SK-N-SH treated with all-trans-retinoic acid at 6 μM for 48 hours (cell line): Measurements from ENCODE around the gene CACNA1C.
A peak's percentile ranks its signal among the peaks of the same experiment; 100 is the strongest.

Experiments used
- ATAC-seq: fragments of 200-7000 bp; cut with Tn5 transposase; 3 replicates; pipeline ENCODE4 v1.9.1; 2020; ENCODE audit warnings: mild to moderate bottlenecking, moderate library complexity
- BACH2 ChIP-seq: fragments of 250-450 bp; sonication (Bioruptor Pico); IDR thresholded peaks from 2 replicates; pipeline ENCODE4 v1.9.0; 2021; ENCODE audit warnings: mild to moderate bottlenecking, borderline replicate concordance
- CSDC2 ChIP-seq: fragments of 250-450 bp; sonication (Bioruptor Pico); IDR thresholded peaks from 2 replicates; pipeline ENCODE4 v1.5.0; 2020; ENCODE audit warnings: mild to moderate bottlenecking, moderate library complexity
- GLIS3 ChIP-seq: fragments of 250-450 bp; sonication (Bioruptor Pico); IDR thresholded peaks from 2 replicates; pipeline ENCODE4 v1.5.0; 2020; ENCODE audit warnings: mild to moderate bottlenecking, moderate library complexity
- ISL1 ChIP-seq: fragments of 250-450 bp; sonication (Bioruptor Pico); IDR thresholded peaks from 2 replicates; pipeline ENCODE4 v2.1.2; 2022; ENCODE audit warnings: mild to moderate bottlenecking, moderate library complexity
- OSR1 ChIP-seq: fragments of 250-450 bp; sonication (Bioruptor Pico); IDR thresholded peaks from 2 replicates; pipeline ENCODE4 v1.8.0; 2022; ENCODE audit warnings: moderate library complexity, mild to moderate bottlenecking, inconsistent platforms
- PATZ1 ChIP-seq: fragments of 250-450 bp; sonication (Bioruptor Pico); IDR thresholded peaks from 2 replicates; pipeline ENCODE4 v1.8.0; 2020; ENCODE audit warnings: mild to moderate bottlenecking, moderate library complexity, borderline replicate concordance
- PPARA ChIP-seq: fragments of 250-450 bp; sonication (Bioruptor Pico); IDR thresholded peaks from 2 replicates; pipeline ENCODE4 v1.5.0; 2020; ENCODE audit warnings: mild to moderate bottlenecking, borderline replicate concordance
- RARB ChIP-seq: fragments of 250-450 bp; sonication (Bioruptor Pico); IDR thresholded peaks from 2 replicates; pipeline ENCODE4 v1.8.0; 2021; ENCODE audit warnings: mild to moderate bottlenecking, moderate library complexity
- SNAI2 ChIP-seq: fragments of 250-450 bp; sonication (Bioruptor Pico); IDR thresholded peaks from 2 replicates; pipeline ENCODE4 v1.5.0; 2020; ENCODE audit warnings: mild to moderate bottlenecking, moderate library complexity
- TCF4 ChIP-seq: fragments of 250-450 bp; sonication (Bioruptor Pico); IDR thresholded peaks from 2 replicates; pipeline ENCODE4 v1.8.0; 2021; ENCODE audit warnings: mild to moderate bottlenecking, moderate library complexity, borderline replicate concordance
- TOX ChIP-seq: fragments of 250-450 bp; sonication (Bioruptor Pico); IDR thresholded peaks from 2 replicates; pipeline ENCODE4 v1.8.0; 2021; ENCODE audit warnings: mild to moderate bottlenecking, moderate library complexity, borderline replicate concordance
- TSHZ2 ChIP-seq: fragments of 250-450 bp; sonication (Bioruptor Pico); IDR thresholded peaks from 2 replicates; pipeline ENCODE4 v1.5.0; 2020; ENCODE audit warnings: mild to moderate bottlenecking, moderate library complexity
- ZC3H10 ChIP-seq: fragments of 250-450 bp; sonication (Bioruptor Pico); IDR thresholded peaks from 2 replicates; pipeline ENCODE4 v1.5.1; 2021; ENCODE audit warnings: mild to moderate bottlenecking, moderate library complexity
- ZFP3 ChIP-seq: fragments of 250-450 bp; sonication (Bioruptor Pico); IDR thresholded peaks from 2 replicates; pipeline ENCODE4 v1.5.0; 2020; ENCODE audit warnings: mild to moderate bottlenecking, moderate library complexity
- ZFP30 ChIP-seq: fragments of 450-650 bp; formaldehyde crosslinking; IDR thresholded peaks from 2 replicates; pipeline ENCODE4 v1.5.0; 2022; ENCODE audit warnings: mild to moderate bottlenecking, moderate library complexity
- ZNF565 ChIP-seq: fragments of 450-650 bp; formaldehyde crosslinking; conservative IDR thresholded peaks from 2 replicates; pipeline ENCODE4 v1.5.0; 2020; ENCODE audit warnings: low read depth, mild to moderate bottlenecking, moderate library complexity
- ZNF70 ChIP-seq: fragments of 450-650 bp; formaldehyde crosslinking; IDR thresholded peaks from 2 replicates; pipeline ENCODE4 v1.5.0; 2020; ENCODE audit warnings: mild to moderate bottlenecking, moderate library complexity
- ZNF8 ChIP-seq: fragments of 450-650 bp; formaldehyde crosslinking; IDR thresholded peaks from 2 replicates; pipeline ENCODE4 v1.5.0; 2020; ENCODE audit warnings: mild to moderate bottlenecking, moderate library complexity
- TF ChIP-seq, protein P1 (sequence below): fragments of 250-450 bp; sonication (Bioruptor Pico); IDR thresholded peaks from 2 replicates; pipeline ENCODE4 v1.8.0; 2021; ENCODE audit warnings: low read depth, mild to moderate bottlenecking, moderate library complexity, borderline replicate concordance
- TF ChIP-seq, protein P2 (sequence below): fragments of 250-450 bp; sonication (Bioruptor Pico); IDR thresholded peaks from 2 replicates; pipeline ENCODE4 v1.5.1; 2021; ENCODE audit warnings: mild to moderate bottlenecking, moderate library complexity
- TF ChIP-seq, protein P3 (sequence below): fragments of 250-450 bp; sonication (Bioruptor Pico); IDR thresholded peaks from 2 replicates; pipeline ENCODE4 v1.5.1; 2020; ENCODE audit warnings: low read depth, mild to moderate bottlenecking, moderate library complexity

Gene CACNA1C

DNA sequence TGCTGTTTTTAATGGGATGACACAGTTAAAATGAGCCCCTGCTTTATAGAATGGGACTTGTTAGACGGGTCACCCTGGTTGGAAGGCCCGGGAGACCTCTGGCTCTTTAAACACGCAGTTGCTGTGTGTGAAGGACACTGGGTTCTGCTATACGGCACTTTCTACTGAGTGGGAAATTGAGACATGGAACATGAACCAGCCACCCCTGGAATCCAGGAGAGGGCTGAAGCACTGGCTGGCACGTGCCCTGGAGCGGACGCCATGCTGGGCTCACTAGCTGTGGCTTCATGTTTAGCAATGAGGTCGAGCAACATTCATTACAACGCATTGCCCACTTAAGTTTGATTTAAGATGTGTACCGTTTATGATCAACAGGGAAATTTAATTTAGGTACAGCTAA is 23.9 kb downstream of the CACNA1C start:
- TF ChIP-seq ISL1 (CRISPR knock-in tag) (no peak), ZFP30 (CRISPR knock-in tag) (no peak), TSHZ2 (CRISPR knock-in tag) (no peak), BACH2 (CRISPR knock-in tag) (no peak), RARB (CRISPR knock-in tag) (no peak)
- no peak for ATAC-seq

- no peak for ATAC-seq
- no peak for TF ChIP-seq SNAI2 (CRISPR knock-in tag)
- peak; percentile 94 for TF ChIP-seq ZFP30 (CRISPR knock-in tag)
These were observed 27.8 kb downstream of the CACNA1C start for GRCh38 chr12:2080604-2081003.

GRCh38 chr12:2082321-2082720 is 29.5 kb downstream of the CACNA1C start:
- TF ChIP-seq PATZ1 (CRISPR knock-in tag) (no peak), GLIS3 (no peak), PPARA (CRISPR knock-in tag) (no peak), CSDC2 (no peak), TCF4 (CRISPR knock-in tag) (no peak), OSR1 (CRISPR knock-in tag) (no peak), ZNF70 (CRISPR knock-in tag) (no peak), ZC3H10 (CRISPR knock-in tag) (no peak), ZNF565 (CRISPR knock-in tag) (no peak), SNAI2 (CRISPR knock-in tag) (no peak), ZNF8 (no peak), ZFP30 (CRISPR knock-in tag) (no peak), TSHZ2 (CRISPR knock-in tag) (no peak), ZFP3 (no peak), TOX (CRISPR knock-in tag) (no peak), ISL1 (CRISPR knock-in tag) (no peak)
- TF ChIP-seq, protein P1, sequence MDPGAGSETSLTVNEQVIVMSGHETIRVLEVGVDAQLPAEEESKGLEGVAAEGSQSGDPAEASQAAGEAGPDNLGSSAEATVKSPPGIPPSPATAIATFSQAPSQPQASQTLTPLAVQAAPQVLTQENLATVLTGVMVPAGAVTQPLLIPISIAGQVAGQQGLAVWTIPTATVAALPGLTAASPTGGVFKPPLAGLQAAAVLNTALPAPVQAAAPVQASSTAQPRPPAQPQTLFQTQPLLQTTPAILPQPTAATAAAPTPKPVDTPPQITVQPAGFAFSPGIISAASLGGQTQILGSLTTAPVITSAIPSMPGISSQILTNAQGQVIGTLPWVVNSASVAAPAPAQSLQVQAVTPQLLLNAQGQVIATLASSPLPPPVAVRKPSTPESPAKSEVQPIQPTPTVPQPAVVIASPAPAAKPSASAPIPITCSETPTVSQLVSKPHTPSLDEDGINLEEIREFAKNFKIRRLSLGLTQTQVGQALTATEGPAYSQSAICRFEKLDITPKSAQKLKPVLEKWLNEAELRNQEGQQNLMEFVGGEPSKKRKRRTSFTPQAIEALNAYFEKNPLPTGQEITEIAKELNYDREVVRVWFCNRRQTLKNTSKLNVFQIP (CRISPR knock-in tag) = no peak
- TF ChIP-seq, protein P2, sequence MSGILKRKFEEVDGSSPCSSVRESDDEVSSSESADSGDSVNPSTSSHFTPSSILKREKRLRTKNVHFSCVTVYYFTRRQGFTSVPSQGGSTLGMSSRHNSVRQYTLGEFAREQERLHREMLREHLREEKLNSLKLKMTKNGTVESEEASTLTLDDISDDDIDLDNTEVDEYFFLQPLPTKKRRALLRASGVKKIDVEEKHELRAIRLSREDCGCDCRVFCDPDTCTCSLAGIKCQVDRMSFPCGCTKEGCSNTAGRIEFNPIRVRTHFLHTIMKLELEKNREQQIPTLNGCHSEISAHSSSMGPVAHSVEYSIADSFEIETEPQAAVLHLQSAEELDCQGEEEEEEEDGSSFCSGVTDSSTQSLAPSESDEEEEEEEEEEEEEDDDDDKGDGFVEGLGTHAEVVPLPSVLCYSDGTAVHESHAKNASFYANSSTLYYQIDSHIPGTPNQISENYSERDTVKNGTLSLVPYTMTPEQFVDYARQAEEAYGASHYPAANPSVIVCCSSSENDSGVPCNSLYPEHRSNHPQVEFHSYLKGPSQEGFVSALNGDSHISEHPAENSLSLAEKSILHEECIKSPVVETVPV (CRISPR knock-in tag) = no peak
- TF ChIP-seq, protein P3, sequence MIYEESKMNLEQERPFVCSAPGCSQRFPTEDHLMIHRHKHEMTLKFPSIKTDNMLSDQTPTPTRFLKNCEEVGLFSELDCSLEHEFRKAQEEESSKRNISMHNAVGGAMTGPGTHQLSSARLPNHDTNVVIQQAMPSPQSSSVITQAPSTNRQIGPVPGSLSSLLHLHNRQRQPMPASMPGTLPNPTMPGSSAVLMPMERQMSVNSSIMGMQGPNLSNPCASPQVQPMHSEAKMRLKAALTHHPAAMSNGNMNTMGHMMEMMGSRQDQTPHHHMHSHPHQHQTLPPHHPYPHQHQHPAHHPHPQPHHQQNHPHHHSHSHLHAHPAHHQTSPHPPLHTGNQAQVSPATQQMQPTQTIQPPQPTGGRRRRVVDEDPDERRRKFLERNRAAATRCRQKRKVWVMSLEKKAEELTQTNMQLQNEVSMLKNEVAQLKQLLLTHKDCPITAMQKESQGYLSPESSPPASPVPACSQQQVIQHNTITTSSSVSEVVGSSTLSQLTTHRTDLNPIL (CRISPR knock-in tag) = no peak
- TF ChIP-seq, all 23 proteins: peak for 0
- no peak for ATAC-seq
